ENCODE data around the gene XCL2. TPM values are rescaled to one million over a fixed set of nuclear protein-coding genes. Genes with fewer than 3 reads are reported as not detected.

Gene XCL2
- total and polyA plus RNA-seq, 2 of the 8 experiments (the other 6 are each of a cell fraction or from before 2014, with no cell fraction given) = not detected

DNA sequence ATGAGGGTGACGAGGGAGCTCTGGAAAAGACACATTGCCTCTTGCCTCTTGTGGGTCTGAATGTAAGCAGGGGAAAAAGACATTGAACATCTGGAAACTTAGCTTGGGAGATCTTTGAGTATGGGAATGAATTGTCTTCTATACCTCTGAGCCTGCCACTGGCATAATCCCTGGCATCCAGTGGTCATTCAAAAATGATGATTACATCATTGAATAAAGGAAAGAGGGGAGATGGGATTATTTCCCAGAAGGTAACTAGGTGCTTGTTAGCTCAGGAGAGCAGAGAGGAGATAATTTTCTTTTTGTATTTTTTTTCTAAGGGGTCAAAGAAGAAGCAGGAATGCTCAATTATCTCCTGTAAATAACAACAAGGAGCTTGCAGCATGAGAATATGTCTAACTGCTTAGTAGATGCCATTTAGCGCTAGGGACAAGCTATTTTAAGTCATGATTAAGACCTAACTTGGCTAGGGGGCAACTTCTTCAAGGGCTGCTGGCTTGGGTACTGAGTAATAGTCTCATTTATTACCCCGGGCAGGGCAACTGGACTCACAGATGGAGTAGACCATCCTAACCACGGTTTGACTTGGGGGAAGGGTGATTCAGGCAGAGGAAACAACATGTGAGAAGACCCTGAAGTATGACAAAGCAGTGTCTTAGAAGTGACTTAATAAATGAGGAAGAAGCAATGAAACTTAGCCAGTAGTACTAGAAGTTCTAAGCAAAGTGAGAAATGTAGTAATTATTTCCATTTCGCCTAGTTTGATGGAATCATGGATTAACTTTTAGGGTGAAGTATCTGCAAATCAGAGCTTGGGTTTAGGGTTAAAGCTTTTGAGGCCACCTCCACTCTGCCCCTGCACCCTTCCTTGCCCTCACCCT is 11.0 kb upstream of the XCL2 start:
- H3K56ac ChIP-seq (replicated peaks; ENCODE audit: insufficient read length, low read depth, low read length) = no peak overlapping the region
- H4K8ac ChIP-seq (ENCODE audit: extremely low read depth, insufficient read depth, low read length) = no peak overlapping the region
- H3K27me3 ChIP-seq (replicated peaks in 1 of 4; ENCODE audit: control insufficient read depth in 3 of 4, extremely low read depth in 1 of 4, insufficient read depth in 3 of 4, low read length in 3 of 4) = no peaks in the 10 kb centered on the region
- H2AK5ac ChIP-seq (ENCODE audit: low read depth, low read length) = no peak overlapping the region
- no peak overlapping the region for H3K27ac ChIP-seq (ENCODE audit: low read depth, low read length)
- H2BK12ac ChIP-seq (ENCODE audit: low read depth, low read length) = no peak overlapping the region
- TF ChIP-seq CREB1 (IDR thresholded peaks at IDR 0.05) (no peak), CBX8 (IDR thresholded peaks at IDR 0.05; ENCODE audit: borderline replicate concordance, low read depth, low read length) (no peak), NRF1 (IDR thresholded peaks at IDR 0.05; ENCODE audit: low read depth, low read length) (no peak)
- H4K91ac ChIP-seq (replicated peaks; ENCODE audit: insufficient read length, low read length) = no peak overlapping the region
- H4K5ac ChIP-seq (ENCODE audit: insufficient read length, low read depth, low read length) = no peak overlapping the region
- no peaks in the 10 kb centered on the region for H3K23me2 ChIP-seq (ENCODE audit: low read depth, low read length)
- ChIA-PET POLR2A (ENCODE audit: partially characterized antibody) (no interaction called here), CTCF (ENCODE audit: partially characterized antibody) (interaction anchor here (0.6 to 2.0 kb wide), 6 partner anchors 8 to 792 kb away, joined by 3 to 7 read pairs (median 6); no protein-coding TSS in a partner anchor)
- H3K79me2 ChIP-seq (ENCODE audit: control insufficient read depth in 1 of 2, insufficient read depth in 2 of 2, low read length in 2 of 2) = no peaks in the 10 kb centered on the region
- no peak overlapping the region for H3K4me3 ChIP-seq (ENCODE audit: extremely low read depth in 1 of 4, insufficient read depth in 2 of 4, low read depth in 3 of 4, low read length in 4 of 4)
- no peak overlapping the region for H3K4me2 ChIP-seq (ENCODE audit: insufficient read depth in 1 of 2, low read depth in 2 of 2, low read length in 2 of 2)
- no peaks in the 10 kb centered on the region for H3K79me1 ChIP-seq (ENCODE audit: low read depth, low read length)
- H2BK120ac ChIP-seq (replicated peaks; ENCODE audit: low read depth, low read length) = no peak overlapping the region
- H3K23ac ChIP-seq (ENCODE audit: insufficient read length) = no peak overlapping the region
- H3K4ac ChIP-seq (replicated peaks; ENCODE audit: insufficient read length, low read depth, low read length) = no peak overlapping the region
- H3K36me3 ChIP-seq (ENCODE audit: control insufficient read depth in 2 of 4, insufficient read depth in 4 of 4, low read length in 3 of 4) = no peaks in the 10 kb centered on the region
- WGBS, 2 experiments (ENCODE audit: extremely low coverage in 1 of 2, insufficient coverage in 1 of 2, insufficient read length in 1 of 2, insufficient replicate concordance in 2 of 2, low coverage in 1 of 2, low lambda C conversion rate in 2 of 2, missing lambda C conversion rate in 1 of 2) = 87% methylated on average over 5 of the region's 5 CpGs; no CpG with 5 or more reads in 1 of the 2 experiments
- FAIRE-seq (no peak), DNase-seq (ENCODE audit: low read depth in 1 of 2, low spot score in 2 of 2) (no peak)
- no peak overlapping the region for H2AFZ ChIP-seq (ENCODE audit: low read length)
- no peaks in the 10 kb centered on the region for H4K20me1 ChIP-seq (replicated peaks in 1 of 2; ENCODE audit: control insufficient read depth in 1 of 2, insufficient read depth in 2 of 2, low read length in 2 of 2)
- no peak overlapping the region for H2BK20ac ChIP-seq (ENCODE audit: low read length)
- H2BK5ac ChIP-seq (ENCODE audit: low read depth, low read length) = no peak overlapping the region
- no peak overlapping the region for H3K18ac ChIP-seq (ENCODE audit: extremely low read depth, low read length)
- H3K9me3 ChIP-seq (ENCODE audit: insufficient read depth in 2 of 2, low read depth in 1 of 2, low read length in 1 of 2) = no peaks in the 10 kb centered on the region
- no peak overlapping the region for H3K9ac ChIP-seq (replicated peaks in 1 of 4; ENCODE audit: extremely low read depth in 1 of 4, low read depth in 3 of 4, low read length in 3 of 4)
- H3K14ac ChIP-seq (ENCODE audit: insufficient read length) = no peak overlapping the region
- no peaks in the 10 kb centered on the region; a peak in 1 of 7 replicates for H3K4me1 ChIP-seq (replicated peaks in 1 of 4; ENCODE audit: control insufficient read depth in 3 of 4, insufficient read depth in 4 of 4, low read length in 3 of 4)
- no peak overlapping the region for H2BK15ac ChIP-seq (ENCODE audit: low read length)
